Transverse colon (tissue), 4 donors: ENCODE results near the gene NBEAL2. TPM values are rescaled to one million over a fixed set of nuclear protein-coding genes. Genes with fewer than 3 reads are reported as not detected.

ENCODE experiments used
- DNase-seq: peaks from one replicate; pipeline ENCODE4 v3.0.0-alpha.2; 2019
- H3K27ac ChIP-seq, 4 donors: fragments of 200-600 bp; sonication (generic); 2 replicates each; pipeline ENCODE4 v1.5.1; 2016 to 2018; ENCODE audit warnings: inconsistent platforms in 4 of 4
- H3K27me3 ChIP-seq: fragments of 200-600 bp; sonication (generic); 2 replicates; pipeline ENCODE4 v1.5.1; 2017; ENCODE audit warnings: inconsistent platforms
- H3K36me3 ChIP-seq, 4 donors: fragments of 200-600 bp; sonication (generic); 2 replicates each; pipeline ENCODE4 v1.5.1; 2017 to 2019; ENCODE audit warnings: inconsistent platforms in 4 of 4
- H3K4me1 ChIP-seq, 4 donors: fragments of 200-600 bp; sonication (generic); 2 replicates each; pipeline ENCODE4 v1.5.1; 2017 to 2020; ENCODE audit warnings: inconsistent platforms in 4 of 4
- H3K4me3 ChIP-seq, 4 donors: fragments of 200-600 bp; sonication (generic); 1 replicate in 1 of 4; 2 replicates in 3 of 4; pipeline versions ENCODE4 v1.5.1 to v1.6.1; 2017 to 2019; ENCODE audit warnings: inconsistent platforms in 4 of 4
- H3K9me3 ChIP-seq, 2 donors: fragments of 200-600 bp; sonication (generic); 2 replicates each; pipeline ENCODE4 v1.5.1; 2017 to 2019; ENCODE audit warnings: inconsistent platforms in 2 of 2
- CTCF ChIP-seq, 5 experiments: fragments of 200-600 bp in 3 of 5; fragments of 450-650 bp in 2 of 5; sonication (generic) in 3 of 5; IDR thresholded peaks; 1 replicate in 2 of 5; 2 replicates in 3 of 5; pipeline ENCODE4 v1.5.1; 2016 to 2017; ENCODE audit warnings: antibody characterized with exemption in 5 of 5, inconsistent platforms in 3 of 5, mild to moderate bottlenecking in 2 of 5, moderate library complexity in 1 of 5
- EP300 ChIP-seq: sonication (generic); formaldehyde crosslinking; IDR thresholded peaks from one replicate; pipeline ENCODE4 v1.6.1; 2017; ENCODE audit warnings: antibody characterized with exemption, low read depth
- POLR2A ChIP-seq: fragments of 450-650 bp; IDR thresholded peaks from one replicate; pipeline ENCODE4 v1.6.1; 2016; ENCODE audit warnings: antibody characterized with exemption, mild to moderate bottlenecking, moderate library complexity
- POLR2AphosphoS5 ChIP-seq, 3 donors: sonication (generic); formaldehyde crosslinking; IDR thresholded peaks; one replicate each; pipeline ENCODE4 v1.6.1; 2016; ENCODE audit warnings: antibody characterized with exemption in 3 of 3
- WGBS, 2 donors: methylation state at CpG; one replicate each; pipeline ENCODE4 v1.1.5; 2018; ENCODE audit warnings: low coverage in 1 of 2; 5-methylcytosine and 5-hydroxymethylcytosine counted together
- in situ Hi-C, 4 donors: fragments of 200-750 bp; cut with MboI; loops; one replicate each; pipeline versions ENCODE4 v1.15.0 to v1.15.1; 2017; ENCODE audit warnings: low sequenced_read_pairs in 3 of 4, low pct_ligation_motif_present in 1 of 4, low pct_unique_long_range_greater_than_20kb in 1 of 4
- intact Hi-C: fragments of 100-400 bp; cut with DNase I; formaldehyde crosslinking; loops from one replicate; pipeline ENCODE4 v1.15.1; 2023; ENCODE audit warnings: low total_unique reads
- total RNA-seq, 4 donors: library from RNA; depleted of rRNA; stranded (reverse); fragments of >200 nt; gene quantifications; one replicate each; pipeline ENCODE4 v1.1.0, GENCODE V29; 2016

The NBEAL2 gene
- total RNA-seq, 4 donors from 2014 or later: 81.1 to 163 (median 122) TPM

GRCh38 chr3:46935168-46935858, 44.2 kb upstream of the NBEAL2 start:
- peaks cover 57 to 82% (median 71%) of the 10 kb centered on the region in 4 donors for H3K4me1 ChIP-seq
- TF ChIP-seq EP300 (no peak), POLR2AphosphoS5 (IDR thresholded peaks at IDR 0.05) (peak; percentile 15 to 48 (median 31)), POLR2A (no peak), CTCF (IDR thresholded peaks at IDR 0.05) (peak; percentile 40 to 56 (median 41))
- no peaks in the 10 kb centered on the region for H3K27me3 ChIP-seq
- H3K4me3 ChIP-seq: no peak overlapping the region
- intact Hi-C loops (loop anchor here (5.0 kb wide), 1 partner anchor 42 kb away; the partner anchor contains the start of genes CCDC12 and NBEAL2), in situ Hi-C loops (loop anchor here in 1 of 4 donors (10.0 kb wide), 1 partner anchor 49 kb away; no protein-coding TSS in a partner anchor)
- no peaks in the 10 kb centered on the region for H3K9me3 ChIP-seq
- DNase-seq: peak; percentile 58
- peak overlapping the region; percentile 67 to 87 (median 78) for H3K27ac ChIP-seq
- peaks cover 0 to 7% (median 3%) of the 10 kb centered on the region in 4 donors for H3K36me3 ChIP-seq
- 78% methylated on average over 7 of the region's 7 CpGs; no CpG with 5 or more reads in 1 of the 2 donors for WGBS, 2 donors

GRCh38 chr3:46935989-46936558, 43.4 kb upstream of the NBEAL2 start:
- Histone ChIP-seq H3K9me3 (no peaks in the 10 kb centered on the region), H3K4me1 (peaks cover 51 to 75% (median 64%) of the 10 kb centered on the region in 4 donors), H3K27me3 (no peaks in the 10 kb centered on the region), H3K27ac (peak overlapping the region; percentile 67 to 87 (median 78)), H3K4me3 (no peak overlapping the region), H3K36me3 (peaks cover 0 to 13% (median 6%) of the 10 kb centered on the region in 4 donors)
- 74 to 79% methylated on average over 6 to 7 of the region's 7 CpGs for WGBS, 2 donors
- DNase-seq: no peak
- intact Hi-C loops (loop anchor here (5.0 kb wide), 1 partner anchor 41 kb away; the partner anchor contains the start of genes CCDC12 and NBEAL2), in situ Hi-C loops (loop anchor here in 1 of 4 donors (10.0 kb wide), 1 partner anchor 49 kb away; no protein-coding TSS in a partner anchor)
- TF ChIP-seq POLR2AphosphoS5 (IDR thresholded peaks at IDR 0.05) (no peak), POLR2A (no peak)

GRCh38 chr3:46936733-46937250, 42.7 kb upstream of the NBEAL2 start:
- WGBS, 2 donors: 93% methylated on average over 5 of the region's 5 CpGs; no CpG with 5 or more reads in 1 of the 2 donors
- Histone ChIP-seq H3K4me3 (no peak overlapping the region), H3K36me3 (peaks cover 0 to 13% (median 6%) of the 10 kb centered on the region in 4 donors), H3K4me1 (peaks cover 43 to 72% (median 60%) of the 10 kb centered on the region in 4 donors), H3K27ac (peak overlapping the region in 3 of 4 donors; percentile 67 to 83 (median 74)), H3K27me3 (no peaks in the 10 kb centered on the region), H3K9me3 (no peaks in the 10 kb centered on the region)
- in situ Hi-C loops: loop anchor here in 1 of 4 donors (10.0 kb wide), 1 partner anchor 48 kb away; no protein-coding TSS in a partner anchor
- peak; percentile 4 for DNase-seq
- intact Hi-C loops: loop anchor here (5.0 kb wide), 1 partner anchor 41 kb away; the partner anchor contains the start of genes CCDC12 and NBEAL2
- no peak for TF ChIP-seq POLR2AphosphoS5 (IDR thresholded peaks at IDR 0.05)
- no peak for TF ChIP-seq POLR2A
- TF ChIP-seq EP300: no peak
- TF ChIP-seq CTCF (IDR thresholded peaks at IDR 0.05): no peak

GRCh38 chr3:46938118-46938517, 41.3 kb upstream of the NBEAL2 start:
- H3K4me3 ChIP-seq: no peak overlapping the region
- no peak for DNase-seq
- H3K9me3 ChIP-seq: no peaks in the 10 kb centered on the region
- peak overlapping the region in 1 of 4 donors; percentile 31 for H3K27ac ChIP-seq
- in situ Hi-C loops: loop anchor here in 1 of 4 donors (10.0 kb wide), 1 partner anchor 47 kb away; no protein-coding TSS in a partner anchor
- intact Hi-C loops: loop anchor here (5.0 kb wide), 1 partner anchor 39 kb away; the partner anchor contains the start of genes CCDC12 and NBEAL2
- no peak for TF ChIP-seq EP300
- H3K27me3 ChIP-seq: no peaks in the 10 kb centered on the region
- H3K36me3 ChIP-seq: peaks cover 0 to 13% (median 6%) of the 10 kb centered on the region in 4 donors
- peaks cover 40 to 72% (median 59%) of the 10 kb centered on the region in 4 donors for H3K4me1 ChIP-seq
- WGBS, 2 donors: 86 to 92% methylated on average over 2 of the region's 2 CpGs
